ENCODE measurements around the gene MRPS6.

- TF ChIP-seq CTCF (IDR thresholded peaks at IDR 0.05), result no peak
- TF ChIP-seq POLR2A (IDR thresholded peaks at IDR 0.05), result no peak
Measured at GRCh38 chr21:34116569-34116968, 43.2 kb downstream of the MRPS6 start.
